HEK293 (cell line): ENCODE data around the gene AFF4.
A peak's percentile ranks its signal among the peaks of the same experiment; 100 is the strongest.

ENCODE experiments used
- CTCF ChIA-PET: fragments of 350-600 bp; formaldehyde crosslinking; extraction: SDS; loops from one replicate; lab custom pipeline; 2021; ENCODE audit warnings: antibody characterized with exemption; lab: Yijun Ruan, JAX
- POLR2A ChIA-PET: fragments of 300-600 bp; formaldehyde crosslinking; extraction: SDS; loops from one replicate; lab custom pipeline; 2020; ENCODE audit warnings: antibody characterized with exemption, inconsistent platforms; lab: Yijun Ruan, JAX
- H3K27ac ChIP-seq: fragments of 200-500 bp; sonication (Bioruptor generic); 2 replicates; pipeline ENCODE4 v1.5.1; 2014; ENCODE audit warnings: low read depth, low read length, control low read depth, inconsistent platforms; ENCODE audit errors: extremely low read depth
- H3K36me3 ChIP-seq, 2 experiments: fragments of 200-500 bp in 1 of 2; sonication (Bioruptor generic) in 1 of 2; 1 replicate in 1 of 2; 2 replicates in 1 of 2; pipeline ENCODE4 v1.5.1; 2014 to 2017; ENCODE audit warnings: inconsistent platforms in 2 of 2, low read length in 2 of 2; ENCODE audit not compliant: control insufficient read depth in 2 of 2, insufficient read depth in 1 of 2
- H3K4me1 ChIP-seq: fragments of 200-500 bp; sonication (Bioruptor generic); 2 replicates; pipeline ENCODE4 v1.5.1; 2014; ENCODE audit warnings: mild to moderate bottlenecking, low read length, inconsistent platforms; ENCODE audit not compliant: control insufficient read depth, insufficient read depth
- H3K4me3 ChIP-seq: 2 replicates; pipeline ENCODE4 v1.5.1; 2011; ENCODE audit warnings: low read depth, mild to moderate bottlenecking, control low read depth, low read length, moderate library complexity
- H3K9me3 ChIP-seq: fragments of 200-500 bp; sonication (Bioruptor generic); 2 replicates; pipeline ENCODE4 v1.5.1; 2014; ENCODE audit warnings: low read depth, low read length, inconsistent platforms; ENCODE audit not compliant: control insufficient read depth, insufficient read depth
- ATF2 ChIP-seq: fragments of 450-650 bp; formaldehyde crosslinking; IDR thresholded peaks from 2 replicates; pipeline ENCODE4 v1.5.1; 2016; ENCODE audit warnings: missing biosample characterization, missing genetic modification characterization, low read depth
- EGR2 ChIP-seq: fragments of 450-650 bp; formaldehyde crosslinking; IDR thresholded peaks from 2 replicates; pipeline ENCODE4 v1.5.1; 2016; ENCODE audit warnings: low read depth, missing biosample characterization, missing genetic modification characterization
- GLI4 ChIP-seq: fragments of 450-650 bp; formaldehyde crosslinking; IDR thresholded peaks from 2 replicates; pipeline ENCODE4 v1.5.1; 2016; ENCODE audit warnings: missing biosample characterization, missing genetic modification characterization
- HOXD13 ChIP-seq: sonication (generic); formaldehyde crosslinking; IDR thresholded peaks from 2 replicates; pipeline ENCODE4 v1.8.0; 2022; ENCODE audit warnings: missing genetic modification reagents, borderline replicate concordance
- OVOL3 ChIP-seq: fragments of 450-650 bp; formaldehyde crosslinking; IDR thresholded peaks from 2 replicates; pipeline ENCODE4 v1.5.1; 2016; ENCODE audit warnings: missing biosample characterization, missing genetic modification characterization
- SALL2 ChIP-seq: fragments of 450-650 bp; formaldehyde crosslinking; IDR thresholded peaks from 2 replicates; pipeline ENCODE4 v1.5.0; 2017; ENCODE audit warnings: missing biosample characterization, mild to moderate bottlenecking, missing genetic modification characterization, borderline replicate concordance
- ZBTB17 ChIP-seq: fragments of 450-650 bp; formaldehyde crosslinking; IDR thresholded peaks from 2 replicates; pipeline ENCODE4 v1.5.1; 2016; ENCODE audit warnings: missing biosample characterization, missing genetic modification characterization
- ZBTB8A ChIP-seq: fragments of 450-650 bp; formaldehyde crosslinking; IDR thresholded peaks from 2 replicates; pipeline ENCODE4 v1.5.1; 2016; ENCODE audit warnings: missing biosample characterization, missing genetic modification characterization
- ZFHX2 ChIP-seq: fragments of 450-650 bp; formaldehyde crosslinking; conservative IDR thresholded peaks from 2 replicates; pipeline ENCODE4 v1.5.1; 2016; ENCODE audit warnings: missing biosample characterization, missing genetic modification characterization
- ZFP37 ChIP-seq: fragments of 450-650 bp; formaldehyde crosslinking; IDR thresholded peaks from 2 replicates; pipeline ENCODE4 v1.5.1; 2016; ENCODE audit warnings: missing biosample characterization, missing genetic modification characterization
- ZNF10 ChIP-seq: fragments of 450-650 bp; formaldehyde crosslinking; IDR thresholded peaks from 2 replicates; pipeline ENCODE4 v1.5.1; 2017; ENCODE audit warnings: missing biosample characterization, missing genetic modification characterization
- ZNF140 ChIP-seq: fragments of 450-650 bp; formaldehyde crosslinking; IDR thresholded peaks from 2 replicates; pipeline ENCODE4 v1.5.1; 2016; ENCODE audit warnings: missing biosample characterization, missing genetic modification characterization
- ZNF174 ChIP-seq: fragments of 450-650 bp; formaldehyde crosslinking; IDR thresholded peaks from 2 replicates; pipeline ENCODE4 v1.5.0; 2017; ENCODE audit warnings: missing biosample characterization, mild to moderate bottlenecking, missing genetic modification characterization
- ZNF23 ChIP-seq: fragments of 450-650 bp; formaldehyde crosslinking; IDR thresholded peaks from 2 replicates; pipeline ENCODE4 v1.5.1; 2016; ENCODE audit warnings: missing biosample characterization, missing genetic modification characterization, borderline replicate concordance
- ZNF274 ChIP-seq, 2 experiments: fragments of 200-500 bp in 1 of 2; fragments of 450-650 bp in 1 of 2; sonication (Bioruptor generic) in 1 of 2; formaldehyde crosslinking in 1 of 2; IDR thresholded peaks; 2 replicates each; pipeline versions ENCODE4 v1.5.1 to v1.6.1; 2014 to 2016; ENCODE audit warnings: borderline replicate concordance in 1 of 2, inconsistent platforms in 1 of 2, low read length in 1 of 2, missing biosample characterization in 1 of 2, missing genetic modification characterization in 1 of 2
- ZNF423 ChIP-seq: fragments of 450-650 bp; formaldehyde crosslinking; IDR thresholded peaks from 2 replicates; pipeline ENCODE4 v1.5.1; 2016; ENCODE audit warnings: missing biosample characterization, missing genetic modification characterization
- ZNF473 ChIP-seq: fragments of 450-650 bp; formaldehyde crosslinking; IDR thresholded peaks from 2 replicates; pipeline ENCODE4 v1.5.1; 2017; ENCODE audit warnings: missing biosample characterization, missing genetic modification characterization
- ZNF501 ChIP-seq: fragments of 450-650 bp; formaldehyde crosslinking; IDR thresholded peaks from 2 replicates; pipeline ENCODE4 v1.5.1; 2016; ENCODE audit warnings: missing biosample characterization, missing genetic modification characterization
- ZNF510 ChIP-seq: fragments of 450-650 bp; formaldehyde crosslinking; IDR thresholded peaks from 2 replicates; pipeline ENCODE4 v1.5.1; 2018; ENCODE audit warnings: mild to moderate bottlenecking, missing genetic modification characterization, missing biosample characterization; ENCODE audit not compliant: insufficient replicate concordance
- ZNF521 ChIP-seq: fragments of 450-650 bp; formaldehyde crosslinking; IDR thresholded peaks from 2 replicates; pipeline ENCODE4 v1.5.1; 2017; ENCODE audit warnings: missing biosample characterization, mild to moderate bottlenecking, missing genetic modification characterization
- ZNF544 ChIP-seq: fragments of 450-650 bp; formaldehyde crosslinking; IDR thresholded peaks from 2 replicates; pipeline ENCODE4 v1.5.0; 2017; ENCODE audit warnings: missing biosample characterization, missing genetic modification characterization
- ZNF560 ChIP-seq: fragments of 450-650 bp; formaldehyde crosslinking; IDR thresholded peaks from 2 replicates; pipeline ENCODE4 v1.5.1; 2017; ENCODE audit warnings: missing biosample characterization, missing genetic modification characterization, borderline replicate concordance
- ZNF654 ChIP-seq: fragments of 450-650 bp; formaldehyde crosslinking; IDR thresholded peaks from 2 replicates; pipeline ENCODE4 v1.5.1; 2016; ENCODE audit warnings: low read depth, missing biosample characterization, missing genetic modification characterization
- ZNF660 ChIP-seq: fragments of 450-650 bp; IDR thresholded peaks from 2 replicates; pipeline ENCODE4 v1.5.1; 2018; ENCODE audit warnings: missing biosample characterization, mild to moderate bottlenecking, missing genetic modification characterization
- ZNF664 ChIP-seq: fragments of 450-650 bp; formaldehyde crosslinking; IDR thresholded peaks from 2 replicates; pipeline ENCODE4 v1.5.1; 2016; ENCODE audit warnings: missing biosample characterization, missing genetic modification characterization
- ZNF776 ChIP-seq: fragments of 450-650 bp; formaldehyde crosslinking; IDR thresholded peaks from 2 replicates; pipeline ENCODE4 v1.5.0; 2017; ENCODE audit warnings: missing biosample characterization, missing genetic modification characterization, borderline replicate concordance
- ZNF792 ChIP-seq: fragments of 450-650 bp; formaldehyde crosslinking; IDR thresholded peaks from 2 replicates; pipeline ENCODE4 v1.5.1; 2016; ENCODE audit warnings: missing biosample characterization, missing genetic modification characterization
- ZNF843 ChIP-seq: fragments of 450-650 bp; formaldehyde crosslinking; IDR thresholded peaks from 2 replicates; pipeline ENCODE4 v1.5.1; 2016; ENCODE audit warnings: missing biosample characterization, missing genetic modification characterization
- ZSCAN30 ChIP-seq: fragments of 450-650 bp; IDR thresholded peaks from 2 replicates; pipeline ENCODE4 v1.5.1; 2018; ENCODE audit warnings: missing biosample characterization, mild to moderate bottlenecking, missing genetic modification characterization, moderate library complexity
- TF ChIP-seq, protein P1 (sequence below): fragments of 450-650 bp; formaldehyde crosslinking; IDR thresholded peaks from 2 replicates; pipeline ENCODE4 v1.5.1; 2016; ENCODE audit warnings: missing biosample characterization, missing genetic modification characterization
- TF ChIP-seq, protein P2 (sequence below): fragments of 450-650 bp; IDR thresholded peaks from 2 replicates; pipeline ENCODE4 v1.5.1; 2018; ENCODE audit warnings: missing biosample characterization, mild to moderate bottlenecking, missing genetic modification characterization
- TF ChIP-seq, protein P3 (sequence below): fragments of 450-650 bp; formaldehyde crosslinking; optimal IDR thresholded peaks from 2 replicates; pipeline ENCODE3; 2016; ENCODE audit warnings: missing biosample characterization, mild to moderate bottlenecking, missing genetic modification characterization

Gene AFF4

GRCh38 chr5:132877938-132878337 is 85.5 kb downstream of the AFF4 start:
- CTCF ChIA-PET: interaction anchor here (0.6 to 1.1 kb wide), 5 partner anchors 11 to 492 kb away, joined by 3 to 5 read pairs (median 4); partner anchors contain the start of genes GDF9 and UQCRQ
- Histone ChIP-seq H3K4me3 (no peak overlapping the region), H3K27ac (no peak overlapping the region), H3K4me1 (peaks cover 9% of the 10 kb centered on the region), H3K36me3 (peaks cover 34 to 90% of the 10 kb centered on the region in 2 experiments), H3K9me3 (no peaks in the 10 kb centered on the region)
- POLR2A ChIA-PET: interaction anchor here (1.4 kb wide), 2 partner anchors 12 to 85 kb away, joined by 5 to 8 read pairs; partner anchors contain the start of genes AFF4, GDF9 and UQCRQ
- TF ChIP-seq ZNF423 (tag by site-specific recombination) (no peak), ZNF10 (tag by site-specific recombination) (0 out of 2 replicates have a peak, but pooled peaks have one; percentile 18), ZBTB8A (tag by site-specific recombination) (peak; percentile 78), ZNF660 (0 out of 2 replicates have a peak, but pooled peaks have one; percentile 48), ZBTB17 (tag by site-specific recombination) (0 out of 2 replicates have a peak, but pooled peaks have one; percentile 21), ZSCAN30 (peak; percentile 56; the same call in 1 of the 2 replicates), SALL2 (tag by site-specific recombination) (no peak), ZNF473 (tag by site-specific recombination) (no peak), ATF2 (tag by site-specific recombination) (no peak), ZNF843 (tag by site-specific recombination) (no peak), ZNF544 (tag by site-specific recombination) (no peak), ZNF510 (tag by site-specific recombination) (no peak), EGR2 (tag by site-specific recombination) (no peak), ZNF174 (tag by site-specific recombination) (no peak), ZFHX2 (no peak), ZNF521 (tag by site-specific recombination) (no peak), ZNF792 (tag by site-specific recombination) (no peak), HOXD13 (no peak), ZFP37 (tag by site-specific recombination) (no peak), ZNF654 (tag by site-specific recombination) (no peak), ZNF776 (no peak), ZNF23 (tag by site-specific recombination) (no peak), ZNF140 (no peak), ZNF501 (tag by site-specific recombination) (no peak), ZNF274 (IDR thresholded peaks at IDR 0.05; ENCODE audit: low read length) (no peak), ZNF274 (tag by site-specific recombination; IDR thresholded peaks at IDR 0.05; ENCODE audit: borderline replicate concordance) (no peak), GLI4 (tag by site-specific recombination) (no peak), ZNF560 (no peak), OVOL3 (tag by site-specific recombination) (no peak), ZNF664 (peak; percentile 86)
- TF ChIP-seq, protein P1, sequence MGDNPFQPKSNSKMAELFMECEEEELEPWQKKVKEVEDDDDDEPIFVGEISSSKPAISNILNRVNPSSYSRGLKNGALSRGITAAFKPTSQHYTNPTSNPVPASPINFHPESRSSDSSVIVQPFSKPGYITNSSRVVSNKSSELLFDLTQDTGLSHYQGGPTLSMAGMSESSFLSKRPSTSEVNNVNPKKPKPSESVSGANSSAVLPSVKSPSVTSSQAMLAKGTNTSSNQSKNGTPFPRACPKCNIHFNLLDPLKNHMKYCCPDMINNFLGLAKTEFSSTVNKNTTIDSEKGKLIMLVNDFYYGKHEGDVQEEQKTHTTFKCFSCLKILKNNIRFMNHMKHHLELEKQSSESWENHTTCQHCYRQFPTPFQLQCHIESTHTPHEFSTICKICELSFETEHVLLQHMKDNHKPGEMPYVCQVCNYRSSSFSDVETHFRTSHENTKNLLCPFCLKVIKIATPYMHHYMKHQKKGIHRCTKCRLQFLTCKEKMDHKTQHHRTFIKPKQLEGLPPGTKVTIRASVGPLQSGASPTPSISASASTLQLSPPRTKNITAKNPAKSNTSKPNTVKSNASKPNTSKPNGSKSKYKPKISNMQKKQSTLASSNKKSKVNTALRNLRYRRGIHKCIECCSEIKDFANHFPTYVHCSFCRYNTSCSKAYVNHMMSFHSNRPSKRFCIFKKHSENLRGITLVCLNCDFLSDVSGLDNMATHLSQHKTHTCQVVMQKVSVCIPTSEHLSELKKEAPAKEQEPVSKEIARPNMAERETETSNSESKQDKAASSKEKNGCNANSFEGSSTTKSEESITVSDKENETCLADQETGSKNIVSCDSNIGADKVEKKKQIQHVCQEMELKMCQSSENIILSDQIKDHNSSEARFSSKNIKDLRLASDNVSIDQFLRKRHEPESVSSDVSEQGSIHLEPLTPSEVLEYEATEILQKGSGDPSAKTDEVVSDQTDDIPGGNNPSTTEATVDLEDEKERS (tag by site-specific recombination): no peak
- TF ChIP-seq, protein P2, sequence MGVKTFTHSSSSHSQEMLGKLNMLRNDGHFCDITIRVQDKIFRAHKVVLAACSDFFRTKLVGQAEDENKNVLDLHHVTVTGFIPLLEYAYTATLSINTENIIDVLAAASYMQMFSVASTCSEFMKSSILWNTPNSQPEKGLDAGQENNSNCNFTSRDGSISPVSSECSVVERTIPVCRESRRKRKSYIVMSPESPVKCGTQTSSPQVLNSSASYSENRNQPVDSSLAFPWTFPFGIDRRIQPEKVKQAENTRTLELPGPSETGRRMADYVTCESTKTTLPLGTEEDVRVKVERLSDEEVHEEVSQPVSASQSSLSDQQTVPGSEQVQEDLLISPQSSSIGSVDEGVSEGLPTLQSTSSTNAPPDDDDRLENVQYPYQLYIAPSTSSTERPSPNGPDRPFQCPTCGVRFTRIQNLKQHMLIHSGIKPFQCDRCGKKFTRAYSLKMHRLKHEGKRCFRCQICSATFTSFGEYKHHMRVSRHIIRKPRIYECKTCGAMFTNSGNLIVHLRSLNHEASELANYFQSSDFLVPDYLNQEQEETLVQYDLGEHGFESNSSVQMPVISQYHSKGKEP (tag by site-specific recombination): peak; percentile 83
- TF ChIP-seq, protein P3, sequence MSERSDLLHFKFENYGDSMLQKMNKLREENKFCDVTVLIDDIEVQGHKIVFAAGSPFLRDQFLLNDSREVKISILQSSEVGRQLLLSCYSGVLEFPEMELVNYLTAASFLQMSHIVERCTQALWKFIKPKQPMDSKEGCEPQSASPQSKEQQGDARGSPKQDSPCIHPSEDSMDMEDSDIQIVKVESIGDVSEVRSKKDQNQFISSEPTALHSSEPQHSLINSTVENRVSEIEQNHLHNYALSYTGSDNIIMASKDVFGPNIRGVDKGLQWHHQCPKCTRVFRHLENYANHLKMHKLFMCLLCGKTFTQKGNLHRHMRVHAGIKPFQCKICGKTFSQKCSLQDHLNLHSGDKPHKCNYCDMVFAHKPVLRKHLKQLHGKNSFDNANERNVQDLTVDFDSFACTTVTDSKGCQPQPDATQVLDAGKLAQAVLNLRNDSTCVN (tag by site-specific recombination): no peak
